GM18499 (cell line): ENCODE measurements around the gene B3GNT2.

Experiments used
- ATAC-seq: cut with Tn5 transposase; IDR thresholded peaks from one replicate; pipeline ENCODE4 v1.9.1; 2021; ENCODE audit warnings: moderate number of reproducible peaks; ENCODE audit not compliant: insufficient read depth, unreplicated experiment

B3GNT2 gene

DNA sequence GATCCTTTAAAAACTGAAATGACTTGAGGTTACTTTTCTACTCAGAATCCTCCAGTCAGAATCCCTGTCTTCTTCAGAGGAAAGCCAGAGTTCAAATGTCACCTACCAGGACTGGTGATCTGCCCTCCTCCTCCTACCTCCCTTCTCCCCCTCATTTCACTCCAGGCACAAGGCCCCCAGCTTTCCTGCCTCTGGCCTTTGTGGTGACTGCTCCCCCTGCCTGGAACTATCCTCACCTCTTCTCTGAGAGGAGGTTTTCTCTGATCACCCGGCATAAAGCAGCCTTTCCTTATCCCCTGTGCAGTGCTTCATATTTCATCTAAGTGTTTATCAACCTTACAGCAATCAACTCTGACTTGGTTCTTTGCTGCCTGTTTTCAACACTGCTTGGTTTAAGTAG lies 6.8 kb downstream of the B3GNT2 start:
- no peak for ATAC-seq

DNA sequence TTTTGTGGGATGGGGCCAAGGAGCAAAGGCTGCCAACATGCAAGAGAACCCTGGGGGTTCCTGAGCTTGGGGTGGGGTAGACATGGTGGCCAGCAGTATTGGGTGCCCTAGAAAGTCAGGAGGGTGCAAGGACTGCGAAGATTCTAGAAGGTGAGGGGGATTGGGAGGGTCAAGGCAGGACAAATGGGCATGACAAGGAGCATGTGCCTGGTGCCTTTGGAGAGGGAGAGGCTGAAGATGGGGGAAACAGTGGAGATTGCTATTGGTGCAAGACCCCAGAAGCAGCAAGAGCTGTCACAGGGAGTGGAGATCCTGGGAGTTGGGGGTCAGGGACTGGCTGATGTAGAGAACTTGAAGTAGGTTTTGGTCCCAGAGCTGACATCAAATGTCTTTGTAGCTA lies 7.5 kb downstream of the B3GNT2 start:
- ATAC-seq = no peak

DNA sequence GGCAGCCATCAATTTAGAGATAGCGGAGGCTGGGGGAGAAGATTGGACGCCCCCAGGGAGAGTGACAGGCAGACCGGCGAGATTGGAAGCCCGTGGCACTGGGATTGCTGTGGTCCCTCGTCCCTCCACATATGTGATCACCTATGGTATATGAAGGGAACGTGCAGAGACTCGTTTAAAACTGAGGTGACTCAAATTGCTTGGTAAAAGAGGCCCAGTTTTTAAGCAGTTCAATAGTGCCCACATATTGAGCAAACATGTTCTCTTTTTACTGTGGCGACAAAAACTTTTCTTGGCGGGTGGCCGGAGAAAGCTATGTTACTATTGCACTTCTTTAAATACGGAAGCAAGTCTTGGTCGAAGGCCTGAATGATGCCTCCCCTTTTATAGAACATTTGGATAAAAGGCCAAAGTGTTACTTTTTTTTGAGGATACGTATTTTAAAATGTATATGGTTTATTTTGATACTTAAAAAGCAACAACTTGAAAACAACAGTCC lies 9.1 kb downstream of the B3GNT2 start:
- ATAC-seq = no peak

GRCh38 chr2:62205554-62205953 lies 9.6 kb downstream of the B3GNT2 start:
- no peak for ATAC-seq

DNA sequence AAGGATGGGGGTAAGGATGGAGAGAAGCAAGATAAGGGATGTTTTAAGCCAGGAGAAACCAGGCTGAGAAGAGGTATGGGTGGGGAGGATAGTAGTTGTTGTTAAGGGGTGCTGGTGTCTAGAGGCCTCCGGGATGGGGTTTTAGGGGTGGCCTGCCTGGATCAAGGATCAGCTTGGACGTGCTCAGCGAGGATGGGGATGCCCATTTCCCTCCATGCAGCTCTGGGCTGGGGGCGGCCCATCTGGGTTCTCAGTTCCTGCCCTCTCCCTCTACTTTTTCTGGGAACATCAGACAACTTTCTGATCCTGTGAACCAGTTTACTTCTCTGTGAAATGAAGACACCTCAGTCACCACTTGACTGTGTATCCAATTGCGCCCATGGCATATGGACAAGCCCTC lies 10.1 kb downstream of the B3GNT2 start:
- ATAC-seq = no peak

GRCh38 chr2:62207491-62207890 lies 11.6 kb downstream of the B3GNT2 start:
- no peak for ATAC-seq

GRCh38 chr2:62208074-62208757 lies 12.3 kb downstream of the B3GNT2 start:
- no peak for ATAC-seq

- ATAC-seq = no peak
Observed at GRCh38 chr2:62208758-62209114, 12.8 kb downstream of the B3GNT2 start.

DNA sequence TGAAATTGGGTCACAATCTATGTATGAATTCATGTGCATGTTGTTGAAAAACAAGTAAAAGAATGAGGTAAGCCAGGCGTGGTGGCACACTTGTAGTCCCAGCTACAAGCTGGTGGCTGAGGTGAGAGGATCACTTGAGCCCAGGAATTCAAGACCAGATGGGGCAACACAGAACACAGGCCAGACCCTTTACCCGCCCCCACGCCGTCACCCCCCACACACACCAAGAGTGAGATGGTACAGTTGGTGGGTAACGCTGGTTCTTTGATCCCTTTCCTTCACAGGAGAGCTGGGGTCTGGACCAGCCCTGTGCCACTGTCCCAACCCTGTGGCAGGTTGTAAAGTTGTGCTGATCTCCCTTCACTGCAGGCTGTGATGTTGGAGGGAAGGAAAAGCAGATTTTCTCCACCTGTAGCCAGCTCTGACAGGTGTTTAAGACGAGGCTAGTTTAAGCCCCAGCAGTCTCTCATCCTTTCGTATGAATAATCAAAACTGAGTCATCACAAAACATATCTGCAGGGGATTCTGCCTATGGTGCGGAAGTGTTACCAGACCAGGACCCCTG lies 13.6 kb downstream of the B3GNT2 start:
- ATAC-seq = no peak

- no peak for ATAC-seq
Observed at GRCh38 chr2:62215306-62216064, 19.6 kb downstream of the B3GNT2 start.

GRCh38 chr2:62216113-62216512 lies 20.2 kb downstream of the B3GNT2 start:
- no peak for ATAC-seq

- ATAC-seq = no peak
Observed at GRCh38 chr2:62216616-62217015, 20.7 kb downstream of the B3GNT2 start.

- no peak for ATAC-seq
Observed at GRCh38 chr2:62217421-62217820, 21.5 kb downstream of the B3GNT2 start.

- ATAC-seq = no peak
Observed at GRCh38 chr2:62217970-62218369, 22.1 kb downstream of the B3GNT2 start.

- ATAC-seq = no peak
Observed at GRCh38 chr2:62219407-62220159, 23.7 kb downstream of the B3GNT2 start.

DNA sequence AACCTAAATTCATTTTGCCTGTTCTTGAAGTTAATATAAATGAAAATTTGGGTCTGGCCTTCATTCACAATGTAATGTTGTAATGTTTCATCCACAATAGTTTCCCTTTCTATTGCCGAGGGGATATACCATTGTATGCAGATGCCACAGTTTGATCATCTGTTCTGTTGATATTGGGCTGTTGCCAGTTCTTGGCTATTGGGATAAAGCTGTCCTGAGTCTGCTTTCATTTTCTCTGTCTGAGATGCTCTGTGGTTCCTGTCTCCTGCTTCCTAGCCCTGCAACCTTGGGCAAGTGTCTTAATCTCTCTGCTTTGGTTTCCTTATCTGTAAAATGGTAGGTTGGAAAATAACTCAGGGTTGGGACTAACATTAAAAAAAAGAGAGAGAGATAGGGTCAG lies 25.2 kb downstream of the B3GNT2 start:
- ATAC-seq = no peak

GRCh38 chr2:62222171-62222570 lies 26.3 kb downstream of the B3GNT2 start:
- ATAC-seq = no peak

- ATAC-seq = no peak
Observed at GRCh38 chr2:62222674-62223073, 26.8 kb downstream of the B3GNT2 start.

DNA sequence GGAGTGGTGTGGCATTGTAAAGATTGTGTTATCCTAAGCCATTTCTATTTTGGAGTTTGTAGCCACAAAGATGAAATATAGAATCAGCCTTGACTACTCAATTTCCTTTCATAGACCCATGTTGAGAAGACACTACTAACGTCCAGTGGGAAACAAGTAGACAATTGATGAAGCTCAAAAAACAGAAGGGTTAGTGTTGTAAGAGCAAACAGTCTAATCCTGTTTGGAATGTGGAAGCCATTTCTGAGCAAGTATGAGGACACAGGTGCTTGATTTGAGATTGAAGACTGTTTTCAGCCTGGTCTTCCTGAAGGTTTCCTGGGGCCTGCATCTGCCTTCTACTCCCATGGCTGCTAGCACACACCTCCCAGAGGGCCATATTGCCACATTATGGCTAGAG lies 29.1 kb downstream of the B3GNT2 start:
- no peak for ATAC-seq

- ATAC-seq = no peak
Observed at GRCh38 chr2:62227386-62228075, 31.6 kb downstream of the B3GNT2 start.
